ENCODE measurements around the gene PLA2R1.
"Not testable (repeated sequence)": the region's sequence is repeated elsewhere in the genome, so short reads cannot be mapped to it uniquely, and the experiment has no call there.

Gene PLA2R1

DNA sequence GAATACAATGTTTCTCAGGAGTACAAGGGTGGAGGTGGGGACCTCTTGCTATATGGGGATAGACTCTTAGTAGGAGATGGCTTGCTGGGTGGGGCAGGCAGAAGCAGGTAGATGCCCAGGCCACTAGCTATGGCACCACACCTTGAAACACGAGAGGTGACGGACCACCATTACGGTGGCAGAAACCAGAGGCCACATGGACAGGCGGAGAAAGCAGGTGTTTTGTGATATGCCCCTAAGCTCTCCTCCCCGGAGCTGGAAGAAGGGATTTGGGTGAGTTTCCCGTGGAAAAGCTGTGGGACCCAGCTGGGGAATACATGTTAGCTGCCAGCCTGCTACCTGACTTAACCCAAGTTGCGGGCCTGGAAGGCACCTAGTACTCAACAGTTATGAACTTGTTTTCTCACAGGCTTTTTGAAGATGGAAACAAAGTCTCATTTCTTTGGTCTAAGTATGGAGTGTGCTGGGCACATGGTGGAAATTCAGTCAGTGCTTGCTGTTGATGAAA, 16.7 kb downstream of the PLA2R1 start:
- Histone ChIP-seq H3K4me3 (ENCODE audit: low read depth, low read length) (no peak overlapping the region), H3K27me3 (ENCODE audit: control insufficient read depth, insufficient read depth, low read length) (no peaks in the 10 kb centered on the region), H3K9me3 (ENCODE audit: control insufficient read depth, insufficient read depth, low read depth, low read length) (no peaks in the 10 kb centered on the region), H3K36me3 (ENCODE audit: control insufficient read depth, insufficient read depth, low read length) (no peaks in the 10 kb centered on the region), H3K9ac (ENCODE audit: low read length) (no peak overlapping the region), H3K27ac (ENCODE audit: low read depth, low read length) (no peak overlapping the region), H3K4me1 (ENCODE audit: control insufficient read depth, insufficient read depth, low read length) (peaks cover 9% of the 10 kb centered on the region; the same call in 1 of the 2 replicates)

GRCh38 chr2:160044728-160045127, 17.7 kb downstream of the PLA2R1 start:
- no peak overlapping the region for H3K9ac ChIP-seq (ENCODE audit: low read length)
- H3K9me3 ChIP-seq (ENCODE audit: control insufficient read depth, insufficient read depth, low read depth, low read length), result no peaks in the 10 kb centered on the region
- no peak overlapping the region for H3K27ac ChIP-seq (ENCODE audit: low read depth, low read length)
- H3K4me3 ChIP-seq (ENCODE audit: low read depth, low read length), result no peak overlapping the region
- no peaks in the 10 kb centered on the region for H3K36me3 ChIP-seq (ENCODE audit: control insufficient read depth, insufficient read depth, low read length)
- no peaks in the 10 kb centered on the region for H3K27me3 ChIP-seq (ENCODE audit: control insufficient read depth, insufficient read depth, low read length)
- H3K4me1 ChIP-seq (ENCODE audit: control insufficient read depth, insufficient read depth, low read length), result peaks cover 9% of the 10 kb centered on the region; the same call in 1 of the 2 replicates

DNA sequence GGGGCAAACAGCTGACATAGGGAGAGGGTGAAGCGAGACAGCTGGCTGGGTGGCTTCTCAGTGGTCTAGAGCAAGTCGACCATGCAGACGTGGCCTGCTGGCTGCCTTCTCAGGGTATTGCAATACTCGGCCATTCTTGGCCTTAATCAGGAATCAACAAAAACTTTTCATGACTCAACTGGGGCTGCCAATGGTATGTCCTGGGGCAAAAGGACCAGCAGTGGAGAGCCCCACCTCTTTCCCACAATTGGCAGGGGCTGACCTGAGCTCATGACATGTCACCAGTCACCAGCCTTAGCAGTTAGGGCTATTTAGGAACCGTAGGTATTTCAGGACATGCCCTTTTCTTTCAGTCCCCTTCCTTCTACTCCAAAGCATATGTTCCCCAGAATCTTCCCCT, 19.1 kb downstream of the PLA2R1 start:
- H3K36me3 ChIP-seq (ENCODE audit: control insufficient read depth, insufficient read depth, low read length), result no peaks in the 10 kb centered on the region
- peaks cover 9% of the 10 kb centered on the region; the same call in 1 of the 2 replicates for H3K4me1 ChIP-seq (ENCODE audit: control insufficient read depth, insufficient read depth, low read length)
- H3K9me3 ChIP-seq (ENCODE audit: control insufficient read depth, insufficient read depth, low read depth, low read length), result no peaks in the 10 kb centered on the region
- H3K27me3 ChIP-seq (ENCODE audit: control insufficient read depth, insufficient read depth, low read length), result no peaks in the 10 kb centered on the region
- no peak overlapping the region for H3K9ac ChIP-seq (ENCODE audit: low read length)
- no peak overlapping the region for H3K4me3 ChIP-seq (ENCODE audit: low read depth, low read length)
- no peak overlapping the region for H3K27ac ChIP-seq (ENCODE audit: low read depth, low read length)

DNA sequence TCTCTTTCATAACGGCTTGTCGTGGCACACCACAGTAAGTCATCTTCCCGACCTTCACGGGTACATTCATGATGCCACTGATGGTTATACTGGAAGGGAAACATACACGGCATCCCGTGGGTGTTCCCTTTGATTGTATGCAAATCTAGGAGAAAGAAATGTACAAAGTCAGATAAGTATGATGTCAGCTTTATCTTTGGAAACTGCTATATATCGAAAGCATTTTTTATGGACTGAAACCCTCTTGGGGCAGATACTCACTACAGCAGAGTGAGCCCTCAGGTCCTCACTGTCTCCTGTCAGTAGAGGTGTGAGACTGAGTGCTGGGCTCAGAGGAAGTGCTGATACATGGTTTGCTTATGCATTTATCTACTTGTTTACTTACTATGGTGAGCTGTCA, 20.4 kb downstream of the PLA2R1 start:
- H3K27me3 ChIP-seq (ENCODE audit: control insufficient read depth, insufficient read depth, low read length), result no peaks in the 10 kb centered on the region

GRCh38 chr2:160041091-160041490, 21.3 kb downstream of the PLA2R1 start:
- Histone ChIP-seq H3K4me3 (ENCODE audit: low read depth, low read length) (no peak overlapping the region), H3K4me1 (ENCODE audit: control insufficient read depth, insufficient read depth, low read length) (peaks cover 9% of the 10 kb centered on the region; the same call in 1 of the 2 replicates), H3K27me3 (ENCODE audit: control insufficient read depth, insufficient read depth, low read length) (no peaks in the 10 kb centered on the region)

More for the DNA sequence above, 20.4 kb downstream of the PLA2R1 start:
- H3K4me1 ChIP-seq (ENCODE audit: control insufficient read depth, insufficient read depth, low read length), result peaks cover 9% of the 10 kb centered on the region; the same call in 1 of the 2 replicates
- H3K27ac ChIP-seq (ENCODE audit: low read depth, low read length), result no peak overlapping the region
- H3K4me3 ChIP-seq (ENCODE audit: low read depth, low read length), result no peak overlapping the region
- H3K9me3 ChIP-seq (ENCODE audit: control insufficient read depth, insufficient read depth, low read depth, low read length), result no peaks in the 10 kb centered on the region
- no peak overlapping the region for H3K9ac ChIP-seq (ENCODE audit: low read length)
- H3K36me3 ChIP-seq (ENCODE audit: control insufficient read depth, insufficient read depth, low read length), result no peaks in the 10 kb centered on the region

DNA sequence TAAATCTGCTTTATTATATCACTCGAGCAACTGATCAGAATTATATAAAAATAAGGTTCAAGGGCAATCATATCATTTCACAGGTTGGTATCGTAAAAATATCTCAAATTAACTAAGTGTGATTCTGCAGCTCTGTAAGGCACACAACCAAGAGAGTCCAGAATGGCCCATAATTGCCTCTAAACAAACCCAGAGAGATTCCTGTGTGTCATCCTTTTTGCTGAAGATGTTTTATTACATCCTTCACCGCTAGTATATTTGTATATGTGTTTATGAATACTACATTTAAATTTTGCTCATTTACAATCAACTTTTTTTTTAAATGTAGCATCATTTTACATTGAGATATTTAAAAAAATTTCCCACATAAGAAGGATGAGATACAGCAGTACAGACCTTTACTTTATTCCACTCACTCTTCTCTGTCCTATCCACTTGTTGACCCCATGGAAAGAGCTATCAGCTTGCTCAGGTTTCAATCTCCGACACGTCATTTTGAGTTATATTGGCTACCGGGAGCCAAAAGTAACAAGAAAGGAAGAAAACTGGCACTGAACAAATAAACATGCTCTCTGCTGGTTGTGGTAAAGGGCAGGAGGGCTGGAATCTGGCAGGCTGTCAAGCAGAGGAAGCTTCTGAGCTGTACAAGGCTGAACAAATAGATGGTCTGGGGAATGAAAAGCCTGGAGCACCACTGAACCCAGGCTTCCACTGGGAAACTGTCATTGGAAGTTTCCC, 23.1 kb downstream of the PLA2R1 start:
- H3K4me1 ChIP-seq (ENCODE audit: control insufficient read depth, insufficient read depth, low read length), result peaks cover 9% of the 10 kb centered on the region; the same call in 1 of the 2 replicates
- H3K9me3 ChIP-seq (ENCODE audit: control insufficient read depth, insufficient read depth, low read depth, low read length), result no peaks in the 10 kb centered on the region
- no peaks in the 10 kb centered on the region for H3K27me3 ChIP-seq (ENCODE audit: control insufficient read depth, insufficient read depth, low read length)
- no peak overlapping the region for H3K9ac ChIP-seq (ENCODE audit: low read length)
- H3K4me3 ChIP-seq (ENCODE audit: low read depth, low read length), result no peak overlapping the region
- no peaks in the 10 kb centered on the region for H3K36me3 ChIP-seq (ENCODE audit: control insufficient read depth, insufficient read depth, low read length)
- H3K27ac ChIP-seq (ENCODE audit: low read depth, low read length), result no peak overlapping the region

More at GRCh38 chr2:160041091-160041490, 21.3 kb downstream of the PLA2R1 start:
- Histone ChIP-seq H3K36me3 (ENCODE audit: control insufficient read depth, insufficient read depth, low read length) (no peaks in the 10 kb centered on the region), H3K9ac (ENCODE audit: low read length) (no peak overlapping the region), H3K9me3 (ENCODE audit: control insufficient read depth, insufficient read depth, low read depth, low read length) (no peaks in the 10 kb centered on the region), H3K27ac (ENCODE audit: low read depth, low read length) (no peak overlapping the region)

- not testable (repeated sequence) for H3K9me3 ChIP-seq (ENCODE audit: control insufficient read depth, insufficient read depth, low read depth, low read length); H3K4me1 ChIP-seq (ENCODE audit: control insufficient read depth, insufficient read depth, low read length); H3K36me3 ChIP-seq (ENCODE audit: control insufficient read depth, insufficient read depth, low read length); H3K9ac ChIP-seq (ENCODE audit: low read length); H3K27me3 ChIP-seq (ENCODE audit: control insufficient read depth, insufficient read depth, low read length); H3K27ac ChIP-seq (ENCODE audit: low read depth, low read length); H3K4me3 ChIP-seq (ENCODE audit: low read depth, low read length)
Measured at GRCh38 chr2:160038662-160039061, 23.8 kb downstream of the PLA2R1 start.

DNA sequence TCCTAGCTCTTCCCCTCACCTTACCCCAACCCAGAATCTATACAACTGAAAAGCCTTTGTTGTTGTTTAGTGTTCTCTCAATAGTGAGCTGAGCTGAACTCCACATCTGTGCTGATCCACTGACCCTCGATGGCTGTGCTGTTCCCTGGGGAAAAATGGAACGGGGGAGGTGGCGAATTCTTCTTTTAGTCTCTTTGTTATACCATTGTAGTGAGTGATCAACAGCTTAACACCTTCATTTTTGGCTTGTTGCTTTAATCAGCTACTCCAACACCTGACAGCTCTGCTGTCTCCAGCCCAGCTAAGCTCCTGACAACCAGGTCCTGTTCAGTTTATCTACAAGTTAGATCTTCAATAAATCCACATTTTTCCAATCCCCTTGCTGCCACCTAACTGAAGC, 25.7 kb downstream of the PLA2R1 start:
- no peak overlapping the region for H3K27ac ChIP-seq (ENCODE audit: low read depth, low read length)
- no peak overlapping the region for H3K9ac ChIP-seq (ENCODE audit: low read length)
- no peak overlapping the region for H3K4me3 ChIP-seq (ENCODE audit: low read depth, low read length)
- no peaks in the 10 kb centered on the region for H3K9me3 ChIP-seq (ENCODE audit: control insufficient read depth, insufficient read depth, low read depth, low read length)
- no peaks in the 10 kb centered on the region for H3K4me1 ChIP-seq (ENCODE audit: control insufficient read depth, insufficient read depth, low read length)
- no peaks in the 10 kb centered on the region for H3K27me3 ChIP-seq (ENCODE audit: control insufficient read depth, insufficient read depth, low read length)
- no peaks in the 10 kb centered on the region for H3K36me3 ChIP-seq (ENCODE audit: control insufficient read depth, insufficient read depth, low read length)

DNA sequence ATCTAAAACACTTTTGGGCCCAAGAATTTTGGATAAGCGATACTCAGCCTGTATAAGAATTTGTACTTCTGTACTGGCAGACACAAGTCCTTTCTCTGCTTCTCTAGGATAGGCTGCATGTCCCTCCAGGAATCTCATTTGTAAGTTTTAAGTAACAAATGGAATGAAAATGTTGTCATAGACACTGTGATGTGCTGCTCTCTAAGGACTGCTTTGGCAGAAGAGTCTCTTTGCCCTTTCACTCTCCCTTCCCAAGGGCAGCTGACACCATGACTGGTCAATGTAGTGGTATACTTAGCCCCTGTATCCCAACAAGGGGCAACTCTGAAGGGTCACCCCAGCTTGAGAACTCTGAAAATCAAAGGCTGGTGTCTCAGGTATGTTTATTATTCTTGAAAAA, 27.3 kb downstream of the PLA2R1 start:
- no peaks in the 10 kb centered on the region for H3K36me3 ChIP-seq (ENCODE audit: control insufficient read depth, insufficient read depth, low read length)
- H3K9me3 ChIP-seq (ENCODE audit: control insufficient read depth, insufficient read depth, low read depth, low read length), result no peaks in the 10 kb centered on the region
- H3K27me3 ChIP-seq (ENCODE audit: control insufficient read depth, insufficient read depth, low read length), result no peaks in the 10 kb centered on the region
- H3K27ac ChIP-seq (ENCODE audit: low read depth, low read length), result no peak overlapping the region
- no peak overlapping the region for H3K9ac ChIP-seq (ENCODE audit: low read length)
- no peaks in the 10 kb centered on the region for H3K4me1 ChIP-seq (ENCODE audit: control insufficient read depth, insufficient read depth, low read length)
- H3K4me3 ChIP-seq (ENCODE audit: low read depth, low read length), result no peak overlapping the region

GRCh38 chr2:160034396-160034795, 28.0 kb downstream of the PLA2R1 start:
- H3K9ac ChIP-seq (ENCODE audit: low read length), result no peak overlapping the region
- no peaks in the 10 kb centered on the region for H3K4me1 ChIP-seq (ENCODE audit: control insufficient read depth, insufficient read depth, low read length)
- H3K4me3 ChIP-seq (ENCODE audit: low read depth, low read length), result no peak overlapping the region
- H3K9me3 ChIP-seq (ENCODE audit: control insufficient read depth, insufficient read depth, low read depth, low read length), result no peaks in the 10 kb centered on the region
- no peaks in the 10 kb centered on the region for H3K36me3 ChIP-seq (ENCODE audit: control insufficient read depth, insufficient read depth, low read length)
- no peak overlapping the region for H3K27ac ChIP-seq (ENCODE audit: low read depth, low read length)
- H3K27me3 ChIP-seq (ENCODE audit: control insufficient read depth, insufficient read depth, low read length), result no peaks in the 10 kb centered on the region

GRCh38 chr2:160033732-160034392, 28.6 kb downstream of the PLA2R1 start:
- H3K9ac ChIP-seq (ENCODE audit: low read length), result no peak overlapping the region
- no peaks in the 10 kb centered on the region for H3K4me1 ChIP-seq (ENCODE audit: control insufficient read depth, insufficient read depth, low read length)
- H3K36me3 ChIP-seq (ENCODE audit: control insufficient read depth, insufficient read depth, low read length), result no peaks in the 10 kb centered on the region
- H3K27me3 ChIP-seq (ENCODE audit: control insufficient read depth, insufficient read depth, low read length), result no peaks in the 10 kb centered on the region
- no peak overlapping the region for H3K27ac ChIP-seq (ENCODE audit: low read depth, low read length)
- H3K4me3 ChIP-seq (ENCODE audit: low read depth, low read length), result no peak overlapping the region
- H3K9me3 ChIP-seq (ENCODE audit: control insufficient read depth, insufficient read depth, low read depth, low read length), result no peaks in the 10 kb centered on the region

Measured in HUES6 (cell line).